DND-41 (cell line): ENCODE results near the gene WWP2.

Experiments
- ATAC-seq: fragments of 200-7000 bp; cut with Tn5 transposase; 3 replicates; pipeline ENCODE4 v1.9.1; 2021; ENCODE audit warnings: low read depth; ENCODE audit not compliant: insufficient read depth
- DNase-seq: peaks from one replicate; pipeline ENCODE4 v3.0.0-alpha.2; 2020
- H2AFZ ChIP-seq: 2 replicates; pipeline ENCODE4 v1.6.0; 2012; ENCODE audit warnings: low read depth, low read length
- H3K27ac ChIP-seq: 2 replicates; pipeline ENCODE4 v1.5.1; 2012; ENCODE audit warnings: low read length, inconsistent platforms
- H3K27me3 ChIP-seq: fragments of 200-600 bp; sonication (generic); 2 replicates; pipeline ENCODE4 v1.6.0; 2012; ENCODE audit warnings: low read length, mild to moderate bottlenecking, inconsistent platforms; ENCODE audit not compliant: insufficient read depth, poor library complexity
- H3K36me3 ChIP-seq: 2 replicates; pipeline ENCODE4 v1.5.1; 2012; ENCODE audit warnings: low read length, inconsistent platforms; ENCODE audit not compliant: insufficient read depth
- H3K4me1 ChIP-seq: 2 replicates; pipeline ENCODE4 v1.5.1; 2012; ENCODE audit warnings: mild to moderate bottlenecking, low read length; ENCODE audit not compliant: insufficient read depth
- H3K4me2 ChIP-seq: 2 replicates; pipeline ENCODE4 v1.6.0; 2012; ENCODE audit warnings: mild to moderate bottlenecking, moderate library complexity, low read length, inconsistent platforms; ENCODE audit not compliant: insufficient read depth
- H3K4me3 ChIP-seq, 2 experiments: fragments of 200-600 bp in 1 of 2; shearing (Covaris generic) in 1 of 2; 2 replicates each; pipeline ENCODE4 v1.5.1; 2012 to 2016; ENCODE audit warnings: inconsistent platforms in 2 of 2, low read length in 2 of 2, mild to moderate bottlenecking in 2 of 2, low read depth in 1 of 2, moderate library complexity in 1 of 2
- H3K79me2 ChIP-seq: 2 replicates; pipeline ENCODE4 v1.6.0; 2012; ENCODE audit warnings: low read length, inconsistent platforms; ENCODE audit not compliant: insufficient read depth
- H3K9ac ChIP-seq: 2 replicates; pipeline ENCODE4 v1.6.0; 2012; ENCODE audit warnings: low read depth, mild to moderate bottlenecking, inconsistent platforms, low read length, moderate library complexity
- H3K9me3 ChIP-seq: 2 replicates; pipeline ENCODE4 v1.5.1; 2012; ENCODE audit warnings: low read length, moderate library complexity, mild to moderate bottlenecking, inconsistent platforms; ENCODE audit not compliant: insufficient read depth, severe bottlenecking
- H4K20me1 ChIP-seq: 2 replicates; pipeline ENCODE4 v1.6.0; 2012; ENCODE audit warnings: low read length; ENCODE audit not compliant: insufficient read depth
- CTCF ChIP-seq: IDR thresholded peaks from 2 replicates; pipeline ENCODE4 v1.5.1; 2012; ENCODE audit warnings: borderline replicate concordance, low read length, moderate library complexity, mild to moderate bottlenecking; ENCODE audit not compliant: poor library complexity, severe bottlenecking; ENCODE audit errors: extremely low read depth
- EZH2 ChIP-seq: IDR thresholded peaks from 3 replicates; pipeline ENCODE4 v1.6.1; 2012; ENCODE audit warnings: borderline replicate concordance, low read depth, mild to moderate bottlenecking, moderate library complexity, low read length, inconsistent platforms; ENCODE audit not compliant: severe bottlenecking

The WWP2 gene

GRCh38 chr16:69924777-69925191, 162.7 kb downstream of the WWP2 start:
- ATAC-seq = no peak
- DNase-seq = no peak
- H4K20me1 ChIP-seq = no peaks in the 10 kb centered on the region
- no peak overlapping the region for H2AFZ ChIP-seq
- H3K4me3 ChIP-seq = no peak overlapping the region
- H3K4me1 ChIP-seq = no peaks in the 10 kb centered on the region
- no peaks in the 10 kb centered on the region for H3K36me3 ChIP-seq
- H3K9me3 ChIP-seq = no peaks in the 10 kb centered on the region
- no peak overlapping the region for H3K4me2 ChIP-seq
- H3K27ac ChIP-seq = no peak overlapping the region
- no peaks in the 10 kb centered on the region for H3K79me2 ChIP-seq
- TF ChIP-seq CTCF (no peak), EZH2 (no peak)
- no peaks in the 10 kb centered on the region for H3K27me3 ChIP-seq
- no peak overlapping the region for H3K9ac ChIP-seq

DNA sequence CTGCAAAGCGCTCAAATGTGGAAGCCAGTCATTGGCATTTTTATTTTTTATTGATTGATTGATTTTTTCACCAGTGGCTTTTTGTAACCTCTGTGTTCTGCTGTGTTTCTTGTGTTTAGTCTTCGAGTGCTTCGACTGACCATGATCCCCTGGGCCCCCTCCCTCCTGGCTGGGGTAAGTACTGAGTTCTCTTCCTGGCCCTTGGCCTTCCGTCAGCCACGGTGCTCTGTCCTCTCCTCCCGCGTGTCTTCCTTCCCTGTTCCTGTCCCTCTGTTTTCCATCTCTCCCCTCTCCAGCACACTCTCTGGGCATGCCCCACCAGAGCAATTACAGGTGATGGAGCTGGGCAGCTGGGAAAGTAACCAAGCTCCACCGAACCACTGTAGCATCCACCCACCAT, 163.2 kb downstream of the WWP2 start:
- Histone ChIP-seq H4K20me1 (no peaks in the 10 kb centered on the region), H3K9ac (no peak overlapping the region), H3K9me3 (no peaks in the 10 kb centered on the region), H3K4me1 (no peaks in the 10 kb centered on the region), H3K36me3 (no peaks in the 10 kb centered on the region), H3K4me3 (no peak overlapping the region), H3K27ac (no peak overlapping the region), H3K4me2 (no peak overlapping the region), H2AFZ (no peak overlapping the region), H3K79me2 (no peaks in the 10 kb centered on the region), H3K27me3 (no peaks in the 10 kb centered on the region)
- no peak for TF ChIP-seq CTCF
- TF ChIP-seq EZH2 = no peak
- no peak for ATAC-seq
- DNase-seq = no peak

- Histone ChIP-seq H2AFZ (no peak overlapping the region), H3K79me2 (no peaks in the 10 kb centered on the region), H3K36me3 (no peaks in the 10 kb centered on the region), H3K9me3 (no peaks in the 10 kb centered on the region), H3K4me1 (no peaks in the 10 kb centered on the region), H3K27me3 (no peaks in the 10 kb centered on the region), H3K9ac (no peak overlapping the region), H3K4me3 (no peak overlapping the region), H3K27ac (no peak overlapping the region), H3K4me2 (no peak overlapping the region), H4K20me1 (no peaks in the 10 kb centered on the region)
- DNase-seq (no peak), ATAC-seq (no peak)
- TF ChIP-seq EZH2 (no peak), CTCF (no peak)
Observed at GRCh38 chr16:69926241-69926640, 164.1 kb downstream of the WWP2 start.
